GM19239 (cell line): ENCODE results near the gene UXT.
A peak's percentile ranks its signal among the peaks of the same experiment; 100 is the strongest.
"Not testable (repeated sequence)": the region's sequence is repeated elsewhere in the genome, so short reads cannot be mapped to it uniquely, and the experiment has no call there.

ENCODE experiments used
- DNase-seq: peaks from one replicate; pipeline ENCODE4 v3.0.0; 2011; ENCODE audit warnings: low spot score; ENCODE audit not compliant: insufficient read length
- FAIRE-seq: peaks from 2 replicates; lab custom pipeline; 2011; peaks lifted over from hg19 to GRCh38; lab: Jason Lieb, UNC

The UXT gene

DNA sequence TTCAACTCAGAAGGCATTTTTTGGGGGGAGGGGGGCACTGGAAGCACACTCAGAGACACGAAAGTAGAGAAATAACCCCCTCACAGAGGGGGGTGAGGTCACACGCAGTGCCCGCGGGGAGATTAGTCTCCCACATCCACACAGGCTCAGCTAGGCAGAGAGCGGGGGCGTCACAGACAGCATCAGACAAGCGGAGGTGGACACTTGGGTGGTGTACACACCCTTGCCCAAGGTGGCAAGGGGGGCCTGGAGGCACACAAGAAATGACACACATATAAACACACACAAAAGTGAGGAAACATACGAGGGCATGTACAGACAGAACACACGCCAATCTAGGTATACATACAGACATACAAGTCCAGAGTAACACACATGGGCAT, 38.7 kb downstream of the UXT start:
- no peak for FAIRE-seq

DNA sequence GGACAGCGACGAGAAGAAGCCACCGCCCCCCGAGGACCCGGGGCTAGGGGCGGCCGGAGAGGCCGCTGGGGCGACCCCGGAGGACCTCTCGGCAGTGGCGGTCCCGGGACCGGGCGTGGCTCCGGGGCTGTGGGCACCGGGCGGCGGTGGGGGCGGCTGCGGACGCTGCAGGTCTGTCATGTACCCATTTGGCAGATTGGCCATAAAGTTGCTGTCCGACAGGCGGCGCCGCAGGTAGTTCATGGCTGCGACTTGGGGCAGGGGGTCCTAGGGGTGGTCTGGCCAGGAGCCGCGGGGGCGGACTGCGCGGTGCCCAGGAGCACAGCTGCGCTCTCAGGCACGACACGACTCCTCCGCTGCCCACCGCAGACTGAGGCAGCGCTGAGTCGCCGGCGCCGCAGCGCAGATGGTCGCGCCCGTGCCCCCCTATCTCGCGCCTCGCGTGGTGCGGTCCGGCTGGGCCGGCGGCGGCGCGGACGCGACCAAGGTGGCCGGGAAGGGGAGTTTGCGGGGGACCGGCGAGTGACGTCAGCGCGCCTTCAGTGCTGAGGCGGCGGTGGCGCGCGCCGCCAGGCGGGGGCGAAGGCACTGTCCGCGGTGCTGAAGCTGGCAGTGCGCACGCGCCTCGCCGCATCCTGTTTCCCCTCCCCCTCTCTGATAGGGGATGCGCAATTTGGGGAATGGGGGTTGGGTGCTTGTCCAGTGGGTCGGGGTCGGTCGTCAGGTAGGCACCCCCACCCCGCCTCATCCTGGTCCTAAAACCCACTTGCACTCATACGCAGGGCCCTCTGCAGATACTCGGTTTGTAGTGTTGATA, 39.3 kb downstream of the UXT start, which contains the start of gene SYN1:
SYN1 (minus strand) TSS at position 372 of the 817 bp plus-strand sequence; CDS start at position 243, 129 bp downstream.
- peak; percentile 31 for FAIRE-seq

More for the DNA sequence above, 38.7 kb downstream of the UXT start:
- no peak for DNase-seq

DNA sequence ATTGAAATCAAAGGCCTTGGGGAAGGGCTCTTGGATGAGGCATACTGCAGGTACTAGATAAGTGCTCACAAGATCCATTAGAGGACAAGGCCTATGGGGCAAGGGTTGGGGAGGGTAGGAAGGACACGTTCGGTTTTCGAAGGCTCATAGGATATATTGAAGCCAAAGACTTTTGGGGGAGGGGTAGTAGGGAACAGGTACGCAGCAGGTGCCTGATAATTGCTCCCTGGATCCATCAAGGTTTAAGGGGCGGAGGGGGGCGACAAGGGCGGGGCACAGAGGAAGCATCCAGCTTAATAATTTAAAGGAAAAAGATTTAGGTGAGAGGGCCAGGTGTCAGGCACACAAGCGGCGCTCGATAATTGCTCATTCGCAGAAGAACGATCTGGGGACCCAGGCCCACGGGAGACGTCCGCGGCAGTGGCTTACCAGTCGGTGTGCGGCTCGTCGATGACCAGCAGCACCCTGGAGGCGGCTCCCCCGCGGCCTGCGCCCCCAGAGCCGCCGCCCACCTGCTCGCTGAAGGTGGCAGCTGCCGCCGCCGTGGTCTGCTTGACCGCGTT, 40.0 kb downstream of the UXT start:
- FAIRE-seq: no peak
- no peak for DNase-seq

More for the DNA sequence above, 39.3 kb downstream of the UXT start, which contains the start of gene SYN1:
- peak; percentile 81 for DNase-seq

DNA sequence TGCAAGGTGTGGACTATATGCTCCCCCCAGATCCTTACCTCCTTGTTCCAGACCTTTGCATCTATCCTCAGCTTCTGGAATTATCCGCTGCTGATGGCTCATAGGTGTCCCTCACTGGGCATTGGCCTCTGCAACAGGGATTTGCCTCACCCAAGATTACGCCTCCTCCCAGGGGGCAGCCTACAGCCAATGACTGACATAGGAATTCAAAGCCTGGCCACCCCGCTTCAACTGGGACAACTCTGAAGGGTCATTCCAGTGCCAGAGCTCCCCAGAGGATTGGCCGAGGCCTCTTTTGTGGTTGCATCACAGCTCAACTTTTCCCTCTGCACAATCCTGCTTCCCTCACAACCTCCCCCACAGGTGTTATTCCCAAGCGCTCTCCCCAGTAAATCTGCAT, 44.4 kb downstream of the UXT start:
- no peak for DNase-seq
- no peak for FAIRE-seq

DNA sequence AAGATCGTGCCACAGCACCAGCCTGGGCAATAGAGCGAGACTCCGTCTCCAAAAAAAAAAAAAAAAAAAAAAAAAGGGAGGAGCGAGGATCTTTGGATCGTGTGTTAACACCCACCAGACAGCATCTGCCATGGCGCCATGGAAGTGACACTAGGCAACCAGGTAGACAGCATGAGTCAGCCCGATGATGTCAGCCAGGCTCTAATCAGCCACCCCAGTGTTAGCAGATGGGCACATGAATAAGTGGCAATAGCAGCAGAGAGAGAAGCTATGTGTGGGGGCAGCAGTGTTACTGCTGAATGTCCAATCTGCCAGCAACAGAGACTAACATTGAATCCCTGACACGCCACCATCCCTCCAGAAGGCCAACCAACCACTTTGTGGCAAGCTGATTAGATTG, 45.9 kb downstream of the UXT start:
- no peak for DNase-seq
- FAIRE-seq: no peak

DNA sequence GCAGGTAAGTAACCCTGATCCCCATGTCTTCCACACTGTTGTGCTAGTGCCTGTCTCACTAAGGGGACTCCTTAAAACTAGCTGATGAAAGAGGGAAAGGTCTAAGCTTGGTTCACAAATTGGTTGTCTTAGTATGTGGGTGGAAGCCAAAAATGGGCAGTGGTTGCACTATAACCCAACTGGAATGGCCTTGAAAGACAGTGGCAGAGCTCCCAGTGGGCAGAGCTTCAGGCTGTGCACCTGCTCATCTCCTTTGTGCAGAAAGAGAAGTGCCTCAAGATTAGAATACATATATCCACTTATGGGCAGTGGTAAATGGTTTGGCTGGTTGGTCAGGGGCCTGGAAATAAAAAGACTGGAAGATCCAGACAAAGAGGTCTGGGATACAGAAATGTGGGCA, 46.6 kb downstream of the UXT start:
- DNase-seq (no peak), FAIRE-seq (no peak)

DNA sequence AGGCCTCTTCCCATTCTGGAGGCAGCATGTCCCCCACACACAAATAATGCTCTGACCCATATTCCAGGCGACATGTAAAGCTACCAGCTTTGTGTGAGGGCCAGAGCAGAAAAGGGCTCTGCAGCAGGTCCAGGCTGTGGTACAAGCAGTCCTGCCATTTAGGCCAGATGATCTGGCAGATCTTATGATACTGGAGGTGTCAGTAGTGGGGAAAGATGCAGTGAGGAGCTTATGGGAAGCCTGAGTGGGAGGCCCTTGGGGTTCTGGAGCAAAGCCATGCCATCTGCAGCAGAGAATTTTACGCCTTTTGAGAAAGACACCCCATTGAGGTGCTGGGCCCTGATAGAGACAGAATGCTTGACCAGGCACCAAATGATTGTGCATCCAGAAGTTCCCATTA, 47.1 kb downstream of the UXT start:
- DNase-seq (no peak), FAIRE-seq (no peak)

DNA sequence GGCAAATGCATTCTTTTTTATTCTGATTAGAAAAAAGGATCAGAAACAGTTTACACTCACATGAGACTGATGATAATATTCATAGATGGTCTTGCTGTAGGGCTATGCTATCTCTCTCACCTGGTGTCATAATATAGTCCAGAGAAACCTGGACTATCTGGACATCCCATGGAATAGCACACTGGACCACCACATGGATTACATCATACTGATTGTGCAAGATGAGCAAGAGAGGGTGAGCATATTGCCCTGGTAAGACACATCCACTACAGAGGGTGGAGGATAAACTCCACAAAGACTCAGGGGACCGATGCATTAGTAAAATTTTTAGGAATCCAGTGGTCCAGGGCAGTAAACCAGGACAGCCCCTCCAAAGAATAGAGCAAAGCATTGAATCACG, 47.5 kb downstream of the UXT start:
- FAIRE-seq: no peak

DNA sequence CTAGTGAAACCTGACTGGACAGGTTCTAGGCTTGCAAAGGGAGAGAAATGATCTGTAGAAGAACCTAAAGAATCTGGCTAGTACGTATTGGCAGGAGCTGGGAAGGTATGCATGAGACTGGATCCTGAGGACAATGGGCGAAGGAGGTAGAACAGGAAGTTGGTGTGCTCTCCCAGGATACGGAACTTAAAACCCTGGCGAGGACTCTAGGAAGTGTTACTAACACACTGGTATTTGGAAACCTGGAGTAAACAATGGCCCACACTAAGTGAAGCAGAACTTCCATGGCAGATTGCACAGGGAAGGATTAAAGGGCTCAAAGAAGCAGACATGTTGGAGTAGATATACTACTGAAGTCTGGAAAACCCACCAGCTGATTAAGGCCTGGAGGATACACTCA, 48.5 kb downstream of the UXT start:
- DNase-seq (no peak), FAIRE-seq (no peak)

More for the DNA sequence above, 47.5 kb downstream of the UXT start:
- DNase-seq: no peak

DNA sequence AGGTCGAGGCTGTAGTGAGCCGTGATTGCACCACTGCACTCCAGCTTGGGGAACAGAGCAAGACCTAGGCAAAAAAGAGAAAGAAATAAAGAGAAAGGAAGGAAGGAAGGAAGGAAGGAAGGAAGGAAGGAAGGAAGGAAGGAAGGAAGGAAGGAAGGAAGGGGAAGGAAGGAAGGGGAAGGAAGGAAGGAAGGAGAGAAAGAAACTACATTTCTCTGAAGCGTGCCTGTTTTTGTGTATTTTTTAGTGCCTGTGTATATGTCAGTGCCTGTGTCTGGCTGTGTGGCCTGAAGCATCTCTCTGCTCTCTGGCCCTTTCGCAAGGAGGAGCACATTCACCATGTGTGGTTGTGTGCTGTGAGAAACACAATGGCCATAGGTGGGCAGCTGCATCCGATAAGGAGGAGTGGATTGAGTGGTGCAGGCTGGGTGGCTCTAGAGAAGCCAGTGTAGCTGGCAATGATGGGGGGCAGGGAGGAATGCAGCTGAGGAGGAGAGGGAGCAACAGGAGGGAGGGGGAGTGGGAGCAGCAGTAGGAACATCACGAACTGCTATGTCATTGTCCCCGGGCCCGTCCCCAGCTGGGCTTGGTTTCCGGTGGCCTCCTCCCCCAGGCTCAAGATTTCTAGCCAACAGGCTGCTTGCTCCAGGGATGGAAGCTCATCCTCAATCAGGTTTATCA, 50.7 kb downstream of the UXT start:
- FAIRE-seq (no peak), DNase-seq (no peak)

DNA sequence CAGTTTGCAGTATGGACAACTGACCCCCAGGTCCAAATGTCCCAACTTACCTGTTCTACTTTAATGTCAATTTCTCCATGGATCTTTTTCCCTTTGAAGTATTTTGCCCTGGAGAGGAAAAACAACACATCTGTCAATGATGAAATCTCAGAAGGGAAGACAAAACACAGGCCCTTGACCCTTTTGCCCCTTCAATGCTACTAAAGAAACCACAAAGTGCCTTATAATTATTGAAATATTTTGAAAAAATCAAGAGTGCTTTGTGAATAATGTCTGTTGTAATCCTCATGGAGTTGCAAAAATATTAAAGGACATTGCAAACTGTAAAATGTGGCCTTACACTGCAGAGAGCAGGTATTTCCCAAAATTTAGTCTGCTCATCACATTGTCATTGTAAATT, 51.9 kb downstream of the UXT start:
- FAIRE-seq (no peak), DNase-seq (no peak)

DNA sequence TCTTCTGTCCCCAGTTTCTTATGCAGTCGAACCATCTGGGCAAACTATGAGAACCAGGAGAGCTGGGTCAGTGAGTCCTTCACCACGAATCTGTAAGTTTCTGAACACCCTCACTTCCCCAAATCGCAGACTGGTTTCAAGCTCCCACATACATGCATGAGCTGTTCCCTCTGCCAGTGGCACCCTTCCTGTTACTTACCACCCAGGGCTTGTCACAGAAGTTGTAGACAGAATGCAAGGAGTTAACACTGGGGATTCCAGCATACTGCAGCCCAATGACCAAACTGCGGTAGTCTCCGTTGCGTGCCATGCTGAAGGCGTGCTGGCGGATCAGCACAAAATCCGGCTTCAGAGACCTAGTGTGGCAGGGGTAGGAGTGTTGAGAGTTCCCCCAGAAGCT, 54.0 kb downstream of the UXT start:
- DNase-seq: no peak
- FAIRE-seq: no peak

DNA sequence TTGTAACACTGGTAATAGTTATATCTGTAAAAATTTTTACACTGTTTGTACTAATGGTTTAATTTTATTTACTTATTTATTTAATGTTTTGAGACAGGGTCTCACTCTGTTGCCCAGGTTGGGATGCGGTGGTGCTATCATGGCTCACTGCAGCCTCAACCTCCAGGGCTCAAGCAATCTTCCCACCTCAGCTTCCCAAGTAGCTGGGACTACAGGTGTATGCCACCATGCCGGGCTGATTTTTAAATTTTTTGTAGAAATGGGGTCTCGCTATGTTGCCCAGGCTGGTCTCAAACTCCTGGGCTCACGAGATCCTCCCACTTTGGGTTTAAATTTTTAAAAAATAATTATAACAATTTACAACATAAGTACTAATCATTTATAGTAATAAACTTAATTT, 55.9 kb downstream of the UXT start:
- FAIRE-seq, DNase-seq: not testable (repeated sequence)
